Measurements from ENCODE around the gene MAST4.

MAST4 gene

DNA sequence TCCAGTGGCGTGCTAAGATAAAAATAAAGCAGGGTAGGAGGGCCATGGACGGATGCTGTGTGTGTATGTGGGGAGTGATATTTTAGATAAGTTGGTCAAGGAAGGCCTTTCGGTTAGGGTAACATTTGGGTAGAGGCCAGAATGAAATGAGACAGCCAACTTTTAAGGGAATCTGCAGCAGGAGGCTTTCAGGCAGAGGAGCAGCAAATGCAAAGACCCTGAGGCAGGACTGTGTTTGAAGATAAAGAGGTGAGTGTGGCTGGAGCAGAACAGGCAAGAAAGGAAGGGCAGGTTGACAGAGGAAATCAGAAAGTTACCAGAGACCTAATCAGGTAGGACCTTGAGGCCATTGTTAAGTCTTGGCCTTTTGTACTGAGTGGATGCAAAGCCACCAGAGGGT, 106.2 kb downstream of the MAST4 start:
- no peak for DNase-seq

- DNase-seq, result no peak
Measured at GRCh38 chr5:66704790-66705425, 108.7 kb downstream of the MAST4 start.

- DNase-seq, result no peak
Measured at GRCh38 chr5:66708368-66708767, 112.2 kb downstream of the MAST4 start.

DNA sequence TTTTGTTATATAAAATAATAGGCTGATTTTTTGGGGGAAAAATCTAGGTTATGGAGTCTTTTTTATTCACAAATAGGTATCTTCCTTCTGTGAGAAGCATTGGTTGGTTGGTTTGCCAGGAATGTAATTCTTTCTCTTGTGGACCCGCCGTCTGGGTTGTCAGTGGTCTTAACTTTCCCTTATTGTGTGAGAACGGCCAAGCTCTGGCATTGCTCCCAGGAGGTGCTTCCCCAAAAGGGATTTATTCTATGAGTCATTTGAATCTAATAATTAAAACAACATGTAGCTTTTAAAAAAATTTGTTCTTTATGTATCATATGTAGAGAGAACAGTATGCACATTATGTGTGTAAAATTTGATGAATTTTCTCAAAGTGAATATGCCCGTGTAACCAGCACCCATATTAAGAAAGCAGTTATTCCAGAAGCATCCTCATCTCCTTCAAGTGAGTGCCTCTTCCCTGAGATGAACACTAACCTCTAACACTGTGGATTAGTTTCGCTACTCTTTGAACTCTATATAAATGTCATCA, 114.4 kb downstream of the MAST4 start:
- DNase-seq, result no peak

DNA sequence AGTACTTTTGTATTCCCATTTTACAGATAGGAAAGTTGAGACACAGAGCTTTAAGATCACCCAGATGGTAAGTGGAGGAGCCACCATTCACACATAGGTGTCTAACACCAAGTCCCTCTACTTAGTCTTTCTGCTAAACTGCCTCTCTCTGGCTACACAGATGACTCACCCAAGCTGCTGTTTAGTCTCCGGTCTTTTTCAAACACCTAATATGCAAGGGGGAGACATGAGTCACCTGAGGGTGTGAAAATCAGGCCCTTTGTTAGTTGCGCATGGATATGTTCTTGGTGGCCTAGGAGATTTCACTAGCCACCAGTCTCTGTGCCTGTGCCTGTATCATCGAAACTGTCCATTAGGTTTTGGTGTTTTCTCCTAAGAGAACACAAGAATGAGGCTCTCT, 117.8 kb downstream of the MAST4 start:
- no peak for DNase-seq

DNA sequence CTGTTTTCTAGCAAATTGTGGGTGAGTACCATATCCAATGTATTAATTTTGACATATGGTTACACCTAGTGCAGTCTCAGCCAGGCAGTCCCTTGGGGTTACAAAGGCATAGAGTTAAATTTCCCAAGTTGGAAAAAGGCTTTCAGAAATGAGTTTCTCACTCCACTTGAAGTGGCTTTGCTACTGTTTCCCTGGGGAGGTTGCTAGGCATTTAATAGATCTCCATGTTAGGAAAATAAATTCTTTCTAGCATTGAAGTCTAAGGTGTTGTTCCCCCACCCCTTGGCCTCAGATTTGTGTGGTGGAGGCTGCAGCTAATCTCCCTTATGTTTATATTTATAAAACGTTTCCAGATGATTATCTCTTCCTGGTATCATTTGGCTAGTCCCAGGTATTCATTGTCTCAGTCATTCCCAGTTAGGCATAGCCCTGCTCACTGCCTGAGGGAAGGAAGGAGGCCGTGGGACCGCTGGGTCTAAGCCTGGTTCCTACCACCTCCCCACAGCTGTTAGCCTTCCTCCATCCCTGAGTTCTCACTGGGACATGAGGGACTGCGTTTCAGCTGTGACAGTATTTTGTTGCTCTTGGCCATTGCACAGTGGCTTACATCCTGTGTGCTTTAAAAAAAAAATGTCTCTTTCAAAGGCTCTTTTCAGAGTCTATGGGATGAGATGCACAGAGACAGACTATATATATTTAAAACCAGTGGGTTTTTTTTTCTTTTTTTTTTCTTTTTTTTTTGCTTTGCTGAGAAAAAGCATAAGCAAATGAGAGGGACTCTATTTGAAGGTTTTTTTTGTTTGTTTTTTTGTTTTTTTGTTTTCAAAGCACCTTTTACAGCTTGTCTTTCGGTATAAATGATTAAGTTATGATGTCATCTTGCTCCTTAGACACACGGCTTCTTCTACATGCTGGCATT, 121.5 kb downstream of the MAST4 start:
- no peak for DNase-seq

GRCh38 chr5:66718374-66719002, 122.3 kb downstream of the MAST4 start:
- no peak for DNase-seq

GRCh38 chr5:66720780-66721179, 124.6 kb downstream of the MAST4 start:
- DNase-seq, result no peak

DNA sequence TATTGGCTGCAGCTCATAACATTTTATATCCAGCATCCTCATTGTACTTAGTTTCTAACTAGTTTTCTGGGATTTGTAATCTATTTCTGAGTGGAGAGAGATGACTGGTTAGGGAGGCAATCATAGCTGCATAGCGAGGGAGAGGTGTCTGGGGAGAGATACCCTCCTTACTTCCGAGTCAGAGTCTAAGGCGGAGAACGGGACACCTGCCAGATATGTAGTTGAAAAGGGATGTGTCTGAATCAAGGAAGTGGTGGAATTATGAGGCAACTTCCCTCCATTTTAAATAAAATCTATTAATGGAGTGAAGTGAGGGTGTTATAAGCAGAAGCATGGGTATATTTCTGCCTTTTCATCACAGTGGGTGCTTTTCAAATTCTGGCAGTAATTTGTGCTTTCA, 126.5 kb downstream of the MAST4 start:
- no peak for DNase-seq

- no peak for DNase-seq
Measured at GRCh38 chr5:66724349-66725139, 128.4 kb downstream of the MAST4 start.

- no peak for DNase-seq
Measured at GRCh38 chr5:66727630-66728029, 131.4 kb downstream of the MAST4 start.

- no peak for DNase-seq
Measured at GRCh38 chr5:66728049-66728448, 131.9 kb downstream of the MAST4 start.

GRCh38 chr5:66737096-66737495, 140.9 kb downstream of the MAST4 start:
- no peak for DNase-seq

GRCh38 chr5:66738136-66738535, 141.9 kb downstream of the MAST4 start:
- DNase-seq, result no peak

- DNase-seq, result no peak
Measured at GRCh38 chr5:66739021-66739420, 142.8 kb downstream of the MAST4 start.

GRCh38 chr5:66739951-66740350, 143.8 kb downstream of the MAST4 start:
- no peak for DNase-seq

DNA sequence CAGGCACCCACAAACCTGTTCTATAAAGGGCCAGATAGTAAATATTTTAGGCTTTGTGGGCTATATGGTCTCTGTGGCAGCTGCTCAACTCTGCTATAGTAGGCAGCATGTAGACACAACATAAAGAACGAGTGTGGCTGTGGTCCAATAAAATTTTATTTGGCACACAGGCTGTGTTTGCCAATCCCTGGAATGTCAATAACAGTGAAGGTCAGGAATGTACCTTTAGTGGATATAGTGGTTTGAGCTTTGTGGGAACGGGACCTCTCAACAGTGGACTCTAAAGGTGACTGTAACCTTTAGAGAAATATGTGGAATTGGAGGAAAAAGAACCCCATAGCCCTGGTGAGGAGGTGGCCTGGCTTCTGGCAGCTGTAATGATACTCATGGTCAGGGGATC, 145.2 kb downstream of the MAST4 start:
- DNase-seq, result no peak

DNA sequence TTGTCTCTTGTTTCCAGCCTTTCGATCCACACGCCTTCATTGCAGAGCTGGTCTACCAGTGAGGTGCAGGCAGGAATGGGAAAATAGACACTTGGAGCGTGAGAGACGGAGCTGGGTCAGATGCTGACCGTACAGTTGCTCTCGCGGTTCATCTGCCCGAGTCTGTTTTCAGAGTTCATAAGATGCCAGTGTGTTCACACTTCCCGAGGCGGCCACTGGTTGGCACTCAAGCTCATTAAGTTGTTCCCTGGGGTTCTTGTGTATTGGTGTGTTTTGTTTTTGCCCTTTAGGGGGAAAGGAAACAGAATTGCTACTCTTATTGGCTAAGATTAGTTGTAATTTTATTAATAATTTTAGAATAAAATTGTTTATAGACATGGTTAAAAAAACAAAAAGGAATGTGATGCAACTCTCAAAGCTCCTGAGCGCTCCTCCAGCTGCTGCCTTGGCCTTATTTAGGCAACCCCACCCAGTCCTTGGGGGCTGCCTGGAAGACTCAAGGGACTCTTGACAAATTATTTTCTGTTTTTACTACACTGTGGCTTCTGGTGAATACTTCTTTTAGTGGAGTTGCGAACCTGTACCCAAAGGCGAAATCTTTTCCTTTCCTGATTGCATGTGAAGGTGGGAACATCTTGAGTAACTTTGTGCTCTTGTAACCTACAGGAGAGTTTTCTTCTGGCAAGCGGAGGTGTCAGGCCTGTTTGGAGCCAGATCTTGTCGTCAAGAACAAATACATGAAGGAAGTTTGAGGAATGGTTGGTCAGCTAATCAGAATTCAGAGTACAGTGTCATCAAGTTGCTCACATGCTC, 146.1 kb downstream of the MAST4 start:
- DNase-seq, result no peak

DNA sequence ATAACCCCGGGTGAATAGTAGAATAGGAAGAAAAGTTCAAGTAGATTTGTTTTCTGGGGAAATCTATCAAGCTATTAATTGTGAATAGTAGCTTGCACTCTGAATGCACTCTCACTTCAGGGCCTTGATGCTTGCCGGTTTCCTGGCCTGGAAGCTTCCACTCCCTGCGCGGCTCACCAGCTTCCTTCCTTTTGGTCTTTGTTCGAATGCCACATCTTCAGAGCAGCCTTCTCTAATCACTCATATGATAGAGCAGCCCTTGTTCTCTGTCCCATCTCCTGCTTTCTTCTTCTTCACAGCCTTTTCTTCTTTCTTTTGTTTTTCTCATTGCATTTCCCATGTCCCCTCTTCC, 146.7 kb downstream of the MAST4 start:
- no peak for DNase-seq

- DNase-seq, result no peak
Measured at GRCh38 chr5:66743344-66743743, 147.2 kb downstream of the MAST4 start.

DNA sequence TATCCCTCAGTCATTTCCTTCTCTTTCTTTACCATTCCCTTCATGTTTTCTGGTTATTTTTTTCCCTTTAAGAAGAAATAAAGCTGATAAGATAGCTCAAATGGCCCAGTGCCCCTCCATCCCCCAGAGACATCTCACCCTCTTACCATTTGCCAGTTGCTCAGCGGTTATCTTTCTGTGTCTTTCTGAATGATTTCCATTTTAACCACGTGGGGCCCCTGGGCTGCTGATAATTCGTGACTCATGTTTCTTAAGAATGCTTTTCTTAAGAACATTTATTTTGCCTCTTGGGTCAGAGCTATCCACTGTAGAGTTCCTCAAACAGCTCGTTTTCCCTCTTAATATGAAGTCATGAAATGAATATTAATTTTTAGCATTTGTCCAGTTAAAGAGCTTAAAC, 147.8 kb downstream of the MAST4 start:
- DNase-seq, result no peak

- no peak for DNase-seq
Measured at GRCh38 chr5:66745297-66745696, 149.1 kb downstream of the MAST4 start.
